H1 (cell line): ENCODE data around the gene ATOH1.

Source experiments
- ATF2 ChIP-seq: IDR thresholded peaks from 2 replicates; pipeline ENCODE4 v1.6.1; 2012; ENCODE audit warnings: low read length, inconsistent platforms
- CTCF ChIP-seq, 3 experiments: IDR thresholded peaks; 1 replicate in 2 of 3; 2 replicates in 1 of 3; pipeline versions ENCODE4 v1.5.1 to v1.6.1; 2011; ENCODE audit warnings: low read length in 3 of 3, mild to moderate bottlenecking in 3 of 3, inconsistent platforms in 2 of 3, low read depth in 1 of 3, moderate library complexity in 1 of 3; ENCODE audit not compliant: insufficient read depth in 1 of 3; ENCODE audit errors: control extremely low read depth in 1 of 3
- EGR1 ChIP-seq: IDR thresholded peaks from 2 replicates; pipeline ENCODE4 v1.6.1; 2011; ENCODE audit warnings: low read depth, low read length, borderline replicate concordance
- EP300 ChIP-seq, 2 experiments: IDR thresholded peaks; 1 replicate in 1 of 2; 2 replicates in 1 of 2; pipeline ENCODE4 v1.6.1; 2011 to 2012; ENCODE audit warnings: low read depth in 2 of 2, low read length in 2 of 2, mild to moderate bottlenecking in 2 of 2, borderline replicate concordance in 1 of 2, inconsistent platforms in 1 of 2, moderate library complexity in 1 of 2
- FOSL1 ChIP-seq: IDR thresholded peaks from 2 replicates; pipeline ENCODE4 v1.6.1; 2011; ENCODE audit warnings: mild to moderate bottlenecking, low read depth, low read length, moderate library complexity; ENCODE audit not compliant: insufficient read depth
- POLR2A ChIP-seq, 2 experiments: IDR thresholded peaks; 1 replicate in 1 of 2; 2 replicates in 1 of 2; pipeline ENCODE4 v1.6.1; 2011; ENCODE audit warnings: low read depth in 2 of 2, low read length in 2 of 2, mild to moderate bottlenecking in 2 of 2; ENCODE audit errors: control extremely low read depth in 1 of 2
- POLR2AphosphoS5 ChIP-seq: IDR thresholded peaks from 2 replicates; pipeline ENCODE4 v1.6.1; 2011; ENCODE audit warnings: low read depth, low read length
- RXRA ChIP-seq: IDR thresholded peaks from 2 replicates; pipeline ENCODE4 v1.6.1; 2011; ENCODE audit warnings: low read depth, mild to moderate bottlenecking, low read length, moderate library complexity; ENCODE audit not compliant: insufficient read depth
- SIN3A ChIP-seq, 2 experiments: IDR thresholded peaks in 1 of 2; conservative IDR thresholded peaks in 1 of 2; 2 replicates each; pipeline ENCODE4 v1.6.1; 2011 to 2012; ENCODE audit warnings: low read length in 2 of 2, improper control_type of control experiment in 1 of 2, low read depth in 1 of 2, mild to moderate bottlenecking in 1 of 2
- SRF ChIP-seq: IDR thresholded peaks from 2 replicates; pipeline ENCODE4 v1.6.1; 2011; ENCODE audit warnings: mild to moderate bottlenecking, low read depth, low read length, moderate library complexity
- TCF12 ChIP-seq: IDR thresholded peaks from 2 replicates; pipeline ENCODE4 v1.6.1; 2011; ENCODE audit warnings: low read depth, mild to moderate bottlenecking, low read length

- TF ChIP-seq POLR2A (IDR thresholded peaks at IDR 0.05; ENCODE audit: control extremely low read depth in 1 of 2, low read depth in 2 of 2, low read length in 2 of 2) (no peak), CTCF (IDR thresholded peaks at IDR 0.05; ENCODE audit: control extremely low read depth in 1 of 3, insufficient read depth in 1 of 3, low read depth in 1 of 3, low read length in 3 of 3) (no peak), FOSL1 (no peak), RXRA (no peak), TCF12 (no peak), EP300 (IDR thresholded peaks at IDR 0.05; ENCODE audit: borderline replicate concordance in 1 of 2, low read depth in 2 of 2, low read length in 2 of 2) (no peak), SRF (no peak), EGR1 (no peak), POLR2AphosphoS5 (no peak), ATF2 (no peak), SIN3A (conservative IDR thresholded peaks at IDR 0.05 in 1 of 2, IDR thresholded peaks at IDR 0.05 in 1 of 2; ENCODE audit: low read depth in 1 of 2, low read length in 2 of 2) (no peak)
These were observed 48.5 kb upstream of the ATOH1 start for GRCh38 chr4:93780080-93780479.
